ENCODE measurements around the gene PKNOX2. TPM values are rescaled to one million over a fixed set of nuclear protein-coding genes. Genes with fewer than 3 reads are reported as not detected.
A peak's percentile ranks its signal among the peaks of the same experiment; 100 is the strongest.

The PKNOX2 gene
- total RNA-seq, 4 donors from 2014 or later = 1.5 to 8.2 (median 3.6) TPM

DNA sequence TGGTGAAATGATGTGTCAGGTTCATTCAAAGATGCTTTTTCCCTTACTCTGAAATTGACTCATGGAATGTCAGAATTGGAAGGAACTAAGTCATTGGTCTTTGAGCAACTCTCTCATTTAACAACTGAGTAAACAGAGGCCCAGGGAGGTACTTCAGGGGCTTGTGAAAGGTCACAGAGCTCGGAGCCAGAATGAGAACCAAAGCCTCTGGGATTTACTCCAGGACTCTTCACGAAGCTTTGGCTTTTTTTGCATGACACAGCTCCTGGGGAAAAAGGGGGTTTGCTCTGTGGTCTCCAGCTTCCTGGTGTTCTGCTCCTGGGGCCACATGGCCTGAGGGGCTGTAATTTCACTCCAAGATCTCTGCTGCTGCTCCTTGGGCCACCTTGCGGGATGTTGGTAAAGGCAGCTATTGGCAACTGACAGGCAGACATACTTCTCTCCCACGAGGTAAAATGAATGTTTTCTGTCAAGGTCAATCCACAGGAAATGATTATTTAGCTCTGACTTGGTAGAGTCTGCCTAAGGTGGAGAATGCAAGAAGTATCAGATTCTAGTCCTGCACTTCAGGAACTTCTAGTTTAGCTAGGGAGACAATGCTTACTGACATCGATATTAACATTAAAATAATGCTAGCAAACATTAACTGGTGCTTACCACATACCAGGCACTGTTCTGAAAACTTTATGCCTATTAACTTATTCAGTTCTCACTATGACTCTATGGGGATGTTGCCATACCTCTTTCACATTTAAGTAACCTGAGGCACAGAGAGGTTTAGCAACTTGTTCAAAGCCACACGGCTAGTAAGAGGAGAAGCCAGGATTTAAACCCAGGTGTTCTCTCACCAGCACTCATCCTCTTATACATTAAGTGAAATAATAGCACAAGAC is 16.1 kb downstream of the PKNOX2 start:
- TF ChIP-seq EP300 (IDR thresholded peaks at IDR 0.05) = no peak
- no peak for TF ChIP-seq POLR2A (IDR thresholded peaks at IDR 0.05)
- TF ChIP-seq, protein P1, sequence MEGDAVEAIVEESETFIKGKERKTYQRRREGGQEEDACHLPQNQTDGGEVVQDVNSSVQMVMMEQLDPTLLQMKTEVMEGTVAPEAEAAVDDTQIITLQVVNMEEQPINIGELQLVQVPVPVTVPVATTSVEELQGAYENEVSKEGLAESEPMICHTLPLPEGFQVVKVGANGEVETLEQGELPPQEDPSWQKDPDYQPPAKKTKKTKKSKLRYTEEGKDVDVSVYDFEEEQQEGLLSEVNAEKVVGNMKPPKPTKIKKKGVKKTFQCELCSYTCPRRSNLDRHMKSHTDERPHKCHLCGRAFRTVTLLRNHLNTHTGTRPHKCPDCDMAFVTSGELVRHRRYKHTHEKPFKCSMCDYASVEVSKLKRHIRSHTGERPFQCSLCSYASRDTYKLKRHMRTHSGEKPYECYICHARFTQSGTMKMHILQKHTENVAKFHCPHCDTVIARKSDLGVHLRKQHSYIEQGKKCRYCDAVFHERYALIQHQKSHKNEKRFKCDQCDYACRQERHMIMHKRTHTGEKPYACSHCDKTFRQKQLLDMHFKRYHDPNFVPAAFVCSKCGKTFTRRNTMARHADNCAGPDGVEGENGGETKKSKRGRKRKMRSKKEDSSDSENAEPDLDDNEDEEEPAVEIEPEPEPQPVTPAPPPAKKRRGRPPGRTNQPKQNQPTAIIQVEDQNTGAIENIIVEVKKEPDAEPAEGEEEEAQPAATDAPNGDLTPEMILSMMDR (IDR thresholded peaks at IDR 0.05) = no peak
- no peak for TF ChIP-seq POLR2AphosphoS5 (IDR thresholded peaks at IDR 0.05)
- peak in 1 of 2 donors; percentile 5 for DNase-seq (ENCODE audit: low spot score in 2 of 2)
- Histone ChIP-seq H3K4me1 (no peaks in the 10 kb centered on the region), H3K9me3 (no peaks in the 10 kb centered on the region), H3K4me3 (no peak overlapping the region), H3K36me3 (no peaks in the 10 kb centered on the region), H3K27ac (no peak overlapping the region), H3K27me3 (peaks cover 6% of the 10 kb centered on the region)
- WGBS = 58% methylated on average over 6 of the region's 6 CpGs

DNA sequence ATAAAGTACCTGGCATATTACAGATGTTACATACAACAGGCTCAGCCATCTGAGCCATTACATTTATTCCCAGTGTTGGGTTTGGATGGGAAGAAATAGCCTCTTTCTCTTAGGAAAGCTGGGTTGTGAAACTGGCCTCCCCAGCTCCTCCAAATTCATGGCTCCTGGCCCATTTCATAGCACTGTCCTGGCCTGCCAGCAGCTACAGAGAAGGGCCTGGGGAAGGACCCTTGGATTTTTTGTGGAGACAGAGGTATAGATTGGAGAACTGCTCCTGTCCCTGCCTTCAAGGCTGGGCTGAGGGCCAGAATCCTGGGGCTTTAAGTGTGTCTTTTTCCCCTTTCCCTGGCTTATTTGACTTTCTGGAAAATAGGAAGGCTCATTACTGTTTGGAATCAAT is 18.0 kb downstream of the PKNOX2 start:
- Histone ChIP-seq H3K27ac (no peak overlapping the region), H3K4me1 (no peaks in the 10 kb centered on the region), H3K4me3 (no peak overlapping the region), H3K9me3 (no peaks in the 10 kb centered on the region), H3K36me3 (no peaks in the 10 kb centered on the region), H3K27me3 (peaks cover 1% of the 10 kb centered on the region)
- no peak for DNase-seq (ENCODE audit: low spot score in 2 of 2)
- TF ChIP-seq EP300 (IDR thresholded peaks at IDR 0.05) (no peak), POLR2A (IDR thresholded peaks at IDR 0.05) (no peak), POLR2AphosphoS5 (IDR thresholded peaks at IDR 0.05) (no peak)
- TF ChIP-seq, protein P1 (IDR thresholded peaks at IDR 0.05) = no peak

GRCh38 chr11:125183641-125184040 is 19.1 kb downstream of the PKNOX2 start:
- 78% methylated on average over 1 of the region's 1 CpG for WGBS
- Histone ChIP-seq H3K4me3 (no peak overlapping the region), H3K27me3 (peaks cover 2% of the 10 kb centered on the region), H3K4me1 (no peaks in the 10 kb centered on the region), H3K27ac (no peak overlapping the region), H3K9me3 (no peaks in the 10 kb centered on the region), H3K36me3 (no peaks in the 10 kb centered on the region)
- TF ChIP-seq POLR2AphosphoS5 (IDR thresholded peaks at IDR 0.05) (no peak), EP300 (IDR thresholded peaks at IDR 0.05) (no peak), POLR2A (IDR thresholded peaks at IDR 0.05) (no peak)
- TF ChIP-seq, protein P1 (IDR thresholded peaks at IDR 0.05) = no peak
- no peak for DNase-seq (ENCODE audit: low spot score in 2 of 2)

GRCh38 chr11:125188021-125188420 is 23.5 kb downstream of the PKNOX2 start:
- H3K4me1 ChIP-seq = no peaks in the 10 kb centered on the region
- no peak for DNase-seq (ENCODE audit: low spot score in 2 of 2)
- H3K36me3 ChIP-seq = no peaks in the 10 kb centered on the region
- TF ChIP-seq, protein P1 (IDR thresholded peaks at IDR 0.05) = no peak
- TF ChIP-seq EP300 (IDR thresholded peaks at IDR 0.05) (no peak), POLR2A (IDR thresholded peaks at IDR 0.05) (no peak), POLR2AphosphoS5 (IDR thresholded peaks at IDR 0.05) (no peak)
- no peak overlapping the region for H3K4me3 ChIP-seq
- H3K9me3 ChIP-seq = no peaks in the 10 kb centered on the region
- H3K27me3 ChIP-seq = peaks cover 2% of the 10 kb centered on the region
- H3K27ac ChIP-seq = no peak overlapping the region

DNA sequence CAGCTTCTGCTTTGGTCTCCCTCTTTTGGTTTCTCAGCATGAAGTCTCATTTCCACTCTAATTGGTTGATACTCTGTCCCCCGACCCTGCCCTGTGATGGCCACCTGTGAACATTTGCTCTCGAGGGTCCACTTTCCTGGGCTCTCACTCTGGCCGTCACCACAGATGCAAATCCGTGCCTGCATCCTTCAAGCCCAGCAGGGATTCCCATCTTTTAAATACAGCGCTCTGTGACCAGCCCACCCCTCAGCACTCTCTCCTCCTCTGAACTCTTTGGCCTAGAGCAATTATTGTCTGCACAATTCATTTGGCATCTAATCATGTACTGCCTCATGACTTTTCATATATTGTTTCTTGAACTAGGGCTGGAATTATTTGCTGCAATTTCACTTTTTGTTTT is 26.0 kb downstream of the PKNOX2 start:
- Histone ChIP-seq H3K27me3 (peaks cover 2% of the 10 kb centered on the region), H3K9me3 (no peaks in the 10 kb centered on the region), H3K27ac (no peak overlapping the region), H3K4me1 (no peaks in the 10 kb centered on the region), H3K36me3 (no peaks in the 10 kb centered on the region), H3K4me3 (no peak overlapping the region)
- WGBS = 89% methylated on average over 5 of the region's 5 CpGs
- DNase-seq (ENCODE audit: low spot score in 2 of 2) = no peak
- TF ChIP-seq POLR2A (IDR thresholded peaks at IDR 0.05) (no peak), POLR2AphosphoS5 (IDR thresholded peaks at IDR 0.05) (no peak), EP300 (IDR thresholded peaks at IDR 0.05) (no peak)
- TF ChIP-seq, protein P1 (IDR thresholded peaks at IDR 0.05) = no peak

Measured in suprapubic skin (tissue), 4 donors.